Stimulated activated CD8-positive, alpha-beta memory T cell treated with anti-CD3 and anti-CD28 coated beads, Interleukin-7, amount 100 ng/mL, for 48 hours (primary cell): ENCODE data around the gene AHRR.

Experiments
- DNase-seq, 2 donors: peaks; one replicate each; pipeline ENCODE4 v3.0.0-alpha.2; 2020; ENCODE audit warnings: low read depth in 1 of 2; ENCODE audit errors: extremely low read depth in 1 of 2

The AHRR gene

GRCh38 chr5:344668-345067 lies 23.2 kb downstream of the AHRR start:
- DNase-seq, result no peak

GRCh38 chr5:345404-346195 lies 24.1 kb downstream of the AHRR start:
- DNase-seq, result no peak

GRCh38 chr5:346229-346935 lies 24.9 kb downstream of the AHRR start:
- no peak for DNase-seq

DNA sequence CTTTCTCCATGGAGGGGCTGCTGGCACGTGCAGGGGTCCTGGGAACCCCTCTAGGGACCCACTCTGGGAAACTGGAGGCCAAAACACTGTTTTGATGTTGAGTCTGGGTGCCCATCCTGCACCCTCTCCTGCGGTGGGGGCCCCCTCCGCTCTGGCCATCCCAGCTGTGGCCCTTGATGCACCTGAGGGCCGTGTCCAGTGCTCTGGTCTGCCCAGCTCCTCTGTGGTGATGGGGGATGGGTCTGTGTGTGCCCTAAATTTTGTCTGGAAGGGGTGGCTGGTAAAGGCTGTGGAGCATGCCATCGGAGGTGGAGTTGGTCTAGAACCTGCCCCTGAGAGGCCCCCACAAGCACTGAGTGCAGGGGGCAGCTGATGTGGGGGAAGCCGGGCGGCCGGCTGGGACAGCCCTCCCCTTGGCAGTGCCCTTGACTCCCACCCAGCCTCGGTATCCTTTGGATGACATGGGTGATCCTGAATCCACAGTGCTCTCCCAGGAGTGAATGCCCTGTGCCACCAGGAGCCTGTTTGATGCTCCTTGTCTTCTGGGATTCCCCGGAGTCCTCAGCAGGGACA lies 26.3 kb downstream of the AHRR start:
- no peak for DNase-seq

GRCh38 chr5:348726-349125 lies 27.2 kb downstream of the AHRR start:
- DNase-seq, result no peak

- no peak for DNase-seq
These were observed 28.8 kb downstream of the AHRR start for GRCh38 chr5:350355-350754.

- DNase-seq, result no peak
These were observed 29.8 kb downstream of the AHRR start for GRCh38 chr5:351084-351920.

- no peak for DNase-seq
These were observed 30.4 kb downstream of the AHRR start for GRCh38 chr5:351921-352245.

GRCh38 chr5:352639-353611 lies 31.4 kb downstream of the AHRR start:
- no peak for DNase-seq

GRCh38 chr5:353612-354580 lies 32.4 kb downstream of the AHRR start:
- DNase-seq, result no peak

DNA sequence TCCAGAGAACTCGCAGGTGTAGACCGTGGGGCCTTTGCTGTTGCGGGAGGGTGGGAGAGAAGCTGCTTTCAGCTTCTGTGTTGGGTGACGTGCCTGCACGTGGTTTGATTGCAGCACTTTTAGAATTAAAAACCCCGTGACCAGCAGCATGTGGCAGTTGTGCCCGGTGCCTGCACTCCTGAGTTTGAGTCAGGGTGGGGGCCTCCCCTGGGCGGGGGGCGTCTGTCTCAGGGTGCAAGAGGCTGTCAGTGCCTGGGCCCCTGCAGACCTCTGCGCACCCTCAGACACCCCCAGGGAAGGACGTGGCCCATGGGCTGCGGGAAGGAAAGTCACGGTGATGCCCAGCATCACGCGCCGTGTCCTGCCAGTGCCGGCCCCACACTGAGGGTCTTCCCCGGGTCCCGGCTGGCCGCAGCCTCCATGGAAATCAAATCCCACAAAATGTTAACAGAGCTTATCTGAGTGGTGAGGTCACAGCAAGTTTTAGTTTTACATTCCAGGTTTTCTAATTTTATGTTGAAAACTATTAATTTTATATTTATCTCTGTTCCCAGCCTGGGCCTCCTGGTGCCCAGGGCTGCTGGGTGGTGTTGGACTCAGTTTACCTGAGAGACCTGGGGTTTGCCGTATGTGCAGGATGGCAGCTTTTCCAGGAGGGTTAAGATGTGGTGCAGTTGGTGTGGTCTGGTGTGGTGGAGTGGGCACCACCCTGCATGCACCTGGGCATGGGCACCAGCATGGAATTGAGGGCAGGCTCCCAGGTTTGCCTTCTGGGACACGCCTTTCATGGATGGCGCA lies 33.3 kb downstream of the AHRR start:
- no peak for DNase-seq

DNA sequence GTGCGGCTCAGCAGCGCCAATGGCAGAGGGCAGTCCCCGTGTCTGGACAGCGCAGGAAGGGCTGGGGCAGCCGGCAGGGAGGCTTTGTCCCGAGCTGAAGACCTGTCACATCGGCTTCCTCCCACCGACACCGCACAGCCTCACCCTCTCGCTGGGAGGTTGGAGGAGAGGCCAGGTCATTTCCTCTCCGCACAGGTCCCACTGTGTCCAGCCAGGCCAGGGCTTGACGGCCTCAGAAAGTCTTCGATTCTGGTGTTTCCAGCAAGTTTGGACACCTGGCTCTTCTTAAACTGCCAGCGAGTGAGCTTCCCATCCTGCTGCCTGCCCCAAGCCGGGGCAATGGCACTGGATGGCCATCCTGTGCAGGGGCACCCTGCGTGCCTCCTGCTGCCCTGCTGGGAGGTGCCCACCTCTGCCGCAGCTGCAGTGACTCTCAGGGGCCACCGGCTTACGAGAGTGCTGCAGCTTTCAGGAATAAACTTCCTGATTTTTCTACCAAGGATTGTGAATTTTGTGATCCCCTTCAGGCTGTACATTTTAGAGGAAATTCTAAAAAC lies 33.9 kb downstream of the AHRR start:
- no peak for DNase-seq

GRCh38 chr5:355958-356357 lies 34.4 kb downstream of the AHRR start:
- DNase-seq, result no peak

DNA sequence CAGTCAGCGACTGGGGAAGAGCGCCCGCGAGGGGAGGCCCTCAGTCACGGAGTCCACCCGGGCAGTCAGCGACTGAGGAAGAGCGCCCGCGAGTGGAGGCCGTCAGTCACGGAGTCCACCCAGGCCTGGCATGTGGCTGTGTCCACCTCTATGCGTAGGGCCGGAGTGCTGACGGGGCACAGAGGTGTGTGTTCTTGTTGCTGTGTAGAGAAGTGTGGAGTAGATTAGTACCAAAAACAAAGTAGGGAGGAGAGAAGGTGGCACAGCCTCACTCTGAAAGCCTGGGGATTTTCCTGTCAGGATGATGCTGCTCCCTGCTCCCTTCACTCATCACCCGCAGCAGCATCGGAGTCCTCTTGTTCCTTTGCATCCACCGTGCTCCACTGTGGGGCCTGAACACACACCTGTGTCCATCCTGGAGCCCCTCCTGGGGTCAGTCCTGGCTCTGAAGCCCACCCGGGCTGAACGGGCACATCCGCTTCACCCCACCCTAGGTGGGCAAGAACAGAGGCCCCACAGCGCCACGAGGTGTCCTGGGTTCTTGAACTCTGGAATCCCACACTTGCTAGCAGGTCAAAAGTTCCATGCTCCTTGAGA lies 37.9 kb downstream of the AHRR start:
- no peak for DNase-seq

GRCh38 chr5:360257-361027 lies 38.9 kb downstream of the AHRR start:
- DNase-seq, result no peak

DNA sequence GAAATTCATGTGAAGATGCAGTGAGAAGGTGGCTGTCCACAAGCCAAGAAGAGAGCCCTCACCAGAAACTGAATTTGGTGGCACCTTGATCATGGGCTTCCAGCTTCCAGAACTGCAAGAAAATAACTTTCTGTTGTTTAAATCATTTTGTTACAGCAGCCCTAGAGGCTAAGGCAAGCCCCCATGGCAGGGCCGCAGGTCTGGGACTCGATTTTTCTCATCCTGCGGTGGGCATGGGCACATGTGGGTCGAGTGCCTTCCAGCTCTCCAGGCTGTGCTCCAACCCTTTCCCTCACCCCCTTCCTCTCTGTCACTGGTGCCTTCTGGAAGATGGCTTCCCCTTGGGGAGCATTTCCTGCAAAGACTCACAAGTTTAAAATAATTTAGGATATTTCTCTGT lies 40.7 kb downstream of the AHRR start:
- no peak for DNase-seq
